Measurements from ENCODE around the gene METAP2. TPM values are rescaled to one million over a fixed set of nuclear protein-coding genes. Genes with fewer than 3 reads are reported as not detected.

METAP2 gene
- total RNA-seq, 1 donor from 2014 or later: 90.6 TPM

DNA sequence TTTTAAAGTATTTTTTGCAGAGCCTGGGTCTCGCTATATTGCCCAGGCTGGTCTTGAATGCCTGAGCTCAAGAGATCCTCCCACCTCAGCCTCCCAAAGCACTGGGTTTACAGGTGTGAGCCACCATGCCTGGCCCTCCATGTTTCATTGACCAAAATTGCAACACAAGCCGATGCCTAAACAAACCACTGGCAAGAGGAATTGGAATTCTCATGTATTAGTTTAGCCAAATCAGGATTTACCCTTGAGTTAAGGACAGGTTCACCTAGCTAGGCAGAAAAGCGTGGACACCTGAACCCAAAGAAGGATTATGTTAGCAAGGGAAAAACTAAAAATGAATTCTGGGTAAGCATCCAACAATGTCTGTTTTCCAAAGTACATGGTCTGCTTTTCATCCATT, 14.6 kb upstream of the METAP2 start:
- Mint-ChIP-seq H3K4me1 (ENCODE audit: low read depth) (peaks cover 1% of the 10 kb centered on the region), H3K36me3 (ENCODE audit: insufficient read depth) (peaks cover 1% of the 10 kb centered on the region), H3K4me3 (ENCODE audit: low read depth) (no peak overlapping the region), H3K9me3 (ENCODE audit: low read depth) (peaks cover 19% of the 10 kb centered on the region), H3K27ac (no peak overlapping the region), H3K27me3 (no peaks in the 10 kb centered on the region)
- DNase-seq (ENCODE audit: low spot score, unreplicated experiment): no peak
- TF ChIP-seq, protein P1, sequence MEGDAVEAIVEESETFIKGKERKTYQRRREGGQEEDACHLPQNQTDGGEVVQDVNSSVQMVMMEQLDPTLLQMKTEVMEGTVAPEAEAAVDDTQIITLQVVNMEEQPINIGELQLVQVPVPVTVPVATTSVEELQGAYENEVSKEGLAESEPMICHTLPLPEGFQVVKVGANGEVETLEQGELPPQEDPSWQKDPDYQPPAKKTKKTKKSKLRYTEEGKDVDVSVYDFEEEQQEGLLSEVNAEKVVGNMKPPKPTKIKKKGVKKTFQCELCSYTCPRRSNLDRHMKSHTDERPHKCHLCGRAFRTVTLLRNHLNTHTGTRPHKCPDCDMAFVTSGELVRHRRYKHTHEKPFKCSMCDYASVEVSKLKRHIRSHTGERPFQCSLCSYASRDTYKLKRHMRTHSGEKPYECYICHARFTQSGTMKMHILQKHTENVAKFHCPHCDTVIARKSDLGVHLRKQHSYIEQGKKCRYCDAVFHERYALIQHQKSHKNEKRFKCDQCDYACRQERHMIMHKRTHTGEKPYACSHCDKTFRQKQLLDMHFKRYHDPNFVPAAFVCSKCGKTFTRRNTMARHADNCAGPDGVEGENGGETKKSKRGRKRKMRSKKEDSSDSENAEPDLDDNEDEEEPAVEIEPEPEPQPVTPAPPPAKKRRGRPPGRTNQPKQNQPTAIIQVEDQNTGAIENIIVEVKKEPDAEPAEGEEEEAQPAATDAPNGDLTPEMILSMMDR (IDR thresholded peaks at IDR 0.05; ENCODE audit: unreplicated experiment): no peak

DNA sequence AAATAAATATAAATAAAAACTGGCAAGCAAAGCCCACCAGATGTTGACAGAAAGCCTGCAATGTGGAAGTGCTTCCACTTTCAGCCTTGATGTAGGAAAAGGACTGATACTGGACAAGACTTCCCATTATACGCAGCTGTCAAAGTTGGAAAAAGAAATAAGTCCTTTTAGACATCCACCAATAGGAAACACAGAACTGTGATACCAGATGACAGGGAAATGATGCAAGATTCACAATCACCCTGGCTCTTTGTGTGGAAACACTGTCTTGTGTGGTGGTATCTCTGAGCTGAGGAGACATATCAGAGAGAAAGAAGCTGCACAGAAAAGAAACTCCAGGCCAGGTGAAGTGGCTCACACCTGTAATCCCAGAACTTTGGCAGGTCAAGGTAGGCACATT, 13.8 kb upstream of the METAP2 start:
- Mint-ChIP-seq H3K36me3 (ENCODE audit: insufficient read depth) (peaks cover 1% of the 10 kb centered on the region), H3K9me3 (ENCODE audit: low read depth) (peaks cover 19% of the 10 kb centered on the region), H3K4me1 (ENCODE audit: low read depth) (no peaks in the 10 kb centered on the region), H3K4me3 (ENCODE audit: low read depth) (no peak overlapping the region), H3K27me3 (no peaks in the 10 kb centered on the region), H3K27ac (no peak overlapping the region)
- no peak for DNase-seq (ENCODE audit: low spot score, unreplicated experiment)
- TF ChIP-seq, protein P1 (IDR thresholded peaks at IDR 0.05; ENCODE audit: unreplicated experiment): no peak

DNA sequence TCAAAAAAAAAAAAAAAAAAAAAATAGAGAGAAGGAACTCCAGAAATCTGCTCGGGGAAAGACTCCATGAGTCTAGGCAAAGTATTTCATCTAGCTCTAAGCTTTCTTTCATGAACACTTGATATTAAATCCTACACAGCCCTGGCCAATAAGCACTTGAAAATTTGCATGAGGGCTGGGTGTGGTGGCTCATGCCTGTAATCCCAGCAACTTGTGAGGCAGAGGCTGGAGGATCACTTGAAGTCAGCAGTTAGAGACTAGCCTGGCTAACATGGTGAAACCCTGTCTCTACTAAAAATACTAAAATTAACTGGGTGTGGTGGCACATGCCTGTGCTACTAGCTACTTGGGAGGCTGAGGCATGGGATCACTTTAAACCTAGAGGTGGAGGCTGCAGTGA, 13.1 kb upstream of the METAP2 start:
- DNase-seq (ENCODE audit: low spot score, unreplicated experiment): no peak
- Mint-ChIP-seq H3K27ac (no peak overlapping the region), H3K36me3 (ENCODE audit: insufficient read depth) (peaks cover 1% of the 10 kb centered on the region), H3K27me3 (no peaks in the 10 kb centered on the region), H3K9me3 (ENCODE audit: low read depth) (peaks cover 18% of the 10 kb centered on the region), H3K4me3 (ENCODE audit: low read depth) (no peak overlapping the region), H3K4me1 (ENCODE audit: low read depth) (no peaks in the 10 kb centered on the region)
- TF ChIP-seq, protein P1 (IDR thresholded peaks at IDR 0.05; ENCODE audit: unreplicated experiment): no peak

DNA sequence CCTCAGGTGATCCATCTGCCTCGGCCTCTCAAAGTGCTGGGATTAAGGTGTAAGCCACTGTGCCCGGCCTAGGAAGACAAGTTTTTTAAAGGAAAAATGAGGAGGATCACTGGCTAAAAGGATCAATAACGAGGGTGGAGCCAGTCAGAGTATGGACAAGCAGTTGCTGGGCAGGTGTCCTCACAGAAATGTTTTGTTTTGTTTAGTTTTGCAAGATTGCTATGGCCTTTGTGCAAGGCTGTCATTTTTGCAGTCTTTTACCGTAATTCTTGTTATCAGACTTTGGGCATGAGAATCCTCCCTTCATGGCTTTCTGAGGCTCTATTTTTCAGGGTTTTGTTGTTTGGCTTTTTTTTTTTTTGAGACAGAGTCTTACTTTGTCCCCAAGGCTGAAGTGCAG, 11.9 kb upstream of the METAP2 start:
- Mint-ChIP-seq H3K27ac (peak overlapping the region; percentile 13), H3K9me3 (ENCODE audit: low read depth) (peaks cover 13% of the 10 kb centered on the region), H3K4me1 (ENCODE audit: low read depth) (peaks cover 2% of the 10 kb centered on the region), H3K36me3 (ENCODE audit: insufficient read depth) (peaks cover 1% of the 10 kb centered on the region), H3K4me3 (ENCODE audit: low read depth) (no peak overlapping the region), H3K27me3 (no peaks in the 10 kb centered on the region)
- DNase-seq (ENCODE audit: low spot score, unreplicated experiment): no peak
- TF ChIP-seq, protein P1 (IDR thresholded peaks at IDR 0.05; ENCODE audit: unreplicated experiment): no peak

DNA sequence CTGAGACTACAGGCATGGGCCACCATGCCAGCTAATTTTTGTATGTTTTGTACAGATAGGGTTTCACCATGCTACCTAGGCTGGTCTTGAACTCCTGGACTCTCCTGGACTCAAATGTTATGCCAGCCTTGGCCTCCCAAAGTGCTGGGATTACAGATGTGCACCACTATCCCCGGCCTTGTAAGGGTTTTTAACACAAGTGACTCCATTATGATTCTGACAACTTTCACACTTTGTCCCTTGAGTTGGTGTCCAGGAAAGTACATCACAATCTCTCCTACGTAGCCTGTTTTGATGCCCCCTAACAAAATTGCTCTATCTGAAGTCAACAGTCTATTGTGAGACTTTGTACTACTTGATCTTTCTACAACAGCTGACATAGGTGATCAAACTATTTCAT, 11.4 kb upstream of the METAP2 start:
- TF ChIP-seq, protein P1 (IDR thresholded peaks at IDR 0.05; ENCODE audit: unreplicated experiment): no peak
- H3K4me3 Mint-ChIP-seq (ENCODE audit: low read depth): no peak overlapping the region
- peaks cover 2% of the 10 kb centered on the region for H3K4me1 Mint-ChIP-seq (ENCODE audit: low read depth)
- peaks cover 11% of the 10 kb centered on the region for H3K9me3 Mint-ChIP-seq (ENCODE audit: low read depth)
- peaks cover 1% of the 10 kb centered on the region for H3K36me3 Mint-ChIP-seq (ENCODE audit: insufficient read depth)
- DNase-seq (ENCODE audit: low spot score, unreplicated experiment): no peak
- H3K27ac Mint-ChIP-seq: no peak overlapping the region
- H3K27me3 Mint-ChIP-seq: no peaks in the 10 kb centered on the region

All from progenitor cell of endocrine pancreas (in vitro differentiated cells).